ENCODE measurements around the gene SPTB.

Gene SPTB

GRCh38 chr14:64727551-64728071 lies 152.1 kb downstream of the SPTB start:
- no peaks in the 10 kb centered on the region for H4K20me1 ChIP-seq (ENCODE audit: control insufficient read depth, insufficient read depth, low read depth, low read length)
- no peaks in the 10 kb centered on the region for H3K36me3 ChIP-seq (ENCODE audit: control insufficient read depth, low read length)
- no peaks in the 10 kb centered on the region for H3K79me2 ChIP-seq (ENCODE audit: control insufficient read depth, low read length)
- H3F3A ChIP-seq (ENCODE audit: control insufficient read depth, insufficient read depth), result no peaks in the 10 kb centered on the region
- H3K4me3 ChIP-seq (ENCODE audit: low read length), result no peak overlapping the region
- no peaks in the 10 kb centered on the region for H3K9me2 ChIP-seq (replicated peaks; ENCODE audit: control insufficient read depth, low read length)
- H3K9me3 ChIP-seq (ENCODE audit: control insufficient read depth, insufficient read depth, low read length), result no peaks in the 10 kb centered on the region
- no peaks in the 10 kb centered on the region for H3K4me1 ChIP-seq (ENCODE audit: control insufficient read depth, low read length)
- TF ChIP-seq, protein P1, sequence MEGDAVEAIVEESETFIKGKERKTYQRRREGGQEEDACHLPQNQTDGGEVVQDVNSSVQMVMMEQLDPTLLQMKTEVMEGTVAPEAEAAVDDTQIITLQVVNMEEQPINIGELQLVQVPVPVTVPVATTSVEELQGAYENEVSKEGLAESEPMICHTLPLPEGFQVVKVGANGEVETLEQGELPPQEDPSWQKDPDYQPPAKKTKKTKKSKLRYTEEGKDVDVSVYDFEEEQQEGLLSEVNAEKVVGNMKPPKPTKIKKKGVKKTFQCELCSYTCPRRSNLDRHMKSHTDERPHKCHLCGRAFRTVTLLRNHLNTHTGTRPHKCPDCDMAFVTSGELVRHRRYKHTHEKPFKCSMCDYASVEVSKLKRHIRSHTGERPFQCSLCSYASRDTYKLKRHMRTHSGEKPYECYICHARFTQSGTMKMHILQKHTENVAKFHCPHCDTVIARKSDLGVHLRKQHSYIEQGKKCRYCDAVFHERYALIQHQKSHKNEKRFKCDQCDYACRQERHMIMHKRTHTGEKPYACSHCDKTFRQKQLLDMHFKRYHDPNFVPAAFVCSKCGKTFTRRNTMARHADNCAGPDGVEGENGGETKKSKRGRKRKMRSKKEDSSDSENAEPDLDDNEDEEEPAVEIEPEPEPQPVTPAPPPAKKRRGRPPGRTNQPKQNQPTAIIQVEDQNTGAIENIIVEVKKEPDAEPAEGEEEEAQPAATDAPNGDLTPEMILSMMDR (IDR thresholded peaks at IDR 0.05; ENCODE audit: low read depth, low read length, poor library complexity, severe bottlenecking), result no peak
- no peak for TF ChIP-seq EZH2phosphoT487 (IDR thresholded peaks at IDR 0.05; ENCODE audit: borderline replicate concordance, low read length)
- no peak overlapping the region for H3K27ac ChIP-seq (ENCODE audit: low read depth, low read length)
- H3K27me3 ChIP-seq (ENCODE audit: control insufficient read depth, low read length), result peaks cover 8% of the 10 kb centered on the region; the same call in 1 of the 2 replicates
- no peak overlapping the region for H3K4me2 ChIP-seq (ENCODE audit: low read length)

- Histone ChIP-seq H3K79me2 (ENCODE audit: control insufficient read depth, low read length) (no peaks in the 10 kb centered on the region), H3K4me2 (ENCODE audit: low read length) (no peak overlapping the region), H3K4me3 (ENCODE audit: low read length) (no peak overlapping the region), H3K4me1 (ENCODE audit: control insufficient read depth, low read length) (no peaks in the 10 kb centered on the region), H4K20me1 (ENCODE audit: control insufficient read depth, insufficient read depth, low read depth, low read length) (no peaks in the 10 kb centered on the region), H3F3A (ENCODE audit: control insufficient read depth, insufficient read depth) (no peaks in the 10 kb centered on the region), H3K27ac (ENCODE audit: low read depth, low read length) (no peak overlapping the region), H3K9me2 (replicated peaks; ENCODE audit: control insufficient read depth, low read length) (no peaks in the 10 kb centered on the region), H3K9me3 (ENCODE audit: control insufficient read depth, insufficient read depth, low read length) (no peaks in the 10 kb centered on the region), H3K27me3 (ENCODE audit: control insufficient read depth, low read length) (peaks cover 8% of the 10 kb centered on the region; the same call in 1 of the 2 replicates), H3K36me3 (ENCODE audit: control insufficient read depth, low read length) (no peaks in the 10 kb centered on the region)
- no peak for TF ChIP-seq EZH2phosphoT487 (IDR thresholded peaks at IDR 0.05; ENCODE audit: borderline replicate concordance, low read length)
- TF ChIP-seq, protein P1 (IDR thresholded peaks at IDR 0.05; ENCODE audit: low read depth, low read length, poor library complexity, severe bottlenecking), result no peak
These were observed 153.2 kb downstream of the SPTB start for GRCh38 chr14:64726585-64726890.

DNA sequence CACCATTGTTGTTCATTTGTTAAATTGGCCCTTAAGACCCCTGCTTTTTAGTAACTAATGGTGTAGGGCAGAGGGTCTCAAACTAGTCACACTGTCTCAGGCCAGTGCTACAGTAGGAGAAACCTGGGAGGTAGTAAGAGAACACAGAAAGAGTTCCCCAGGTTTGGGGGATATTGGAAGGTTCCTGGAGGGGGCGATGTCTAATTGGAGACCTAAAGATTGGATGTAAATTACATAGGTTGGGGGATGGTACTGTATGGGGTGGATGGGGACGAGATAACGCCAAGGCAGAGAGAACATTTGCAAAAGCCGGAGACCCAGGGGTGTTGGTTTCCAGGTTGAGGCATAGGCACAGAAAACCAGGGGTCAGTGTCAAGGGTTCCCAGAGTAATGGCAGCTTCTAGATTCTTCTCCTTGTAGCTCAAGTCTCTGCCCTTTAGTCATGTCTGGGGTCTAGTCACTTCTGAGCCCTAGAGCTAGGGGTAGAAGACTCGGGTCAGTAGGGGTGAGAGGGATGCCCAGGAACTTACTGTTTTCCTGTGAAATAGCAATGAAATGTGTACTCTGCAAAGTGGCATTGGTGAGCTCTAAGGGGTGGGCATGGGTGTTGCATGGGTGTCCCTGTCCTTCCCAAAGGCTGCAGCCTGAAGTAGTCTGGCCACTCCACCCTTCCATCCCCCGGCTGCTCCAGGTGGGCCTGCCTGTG lies 153.7 kb downstream of the SPTB start:
- Histone ChIP-seq H3K36me3 (ENCODE audit: control insufficient read depth, low read length) (no peaks in the 10 kb centered on the region), H3K79me2 (ENCODE audit: control insufficient read depth, low read length) (no peaks in the 10 kb centered on the region), H3K4me2 (ENCODE audit: low read length) (no peak overlapping the region), H4K20me1 (ENCODE audit: control insufficient read depth, insufficient read depth, low read depth, low read length) (no peaks in the 10 kb centered on the region), H3K27me3 (ENCODE audit: control insufficient read depth, low read length) (peaks cover 8% of the 10 kb centered on the region; the same call in 1 of the 2 replicates), H3K9me2 (replicated peaks; ENCODE audit: control insufficient read depth, low read length) (no peaks in the 10 kb centered on the region), H3K4me3 (ENCODE audit: low read length) (no peak overlapping the region), H3K9me3 (ENCODE audit: control insufficient read depth, insufficient read depth, low read length) (no peaks in the 10 kb centered on the region), H3K4me1 (ENCODE audit: control insufficient read depth, low read length) (no peaks in the 10 kb centered on the region), H3F3A (ENCODE audit: control insufficient read depth, insufficient read depth) (no peaks in the 10 kb centered on the region), H3K27ac (ENCODE audit: low read depth, low read length) (no peak overlapping the region)
- no peak for TF ChIP-seq EZH2phosphoT487 (IDR thresholded peaks at IDR 0.05; ENCODE audit: borderline replicate concordance, low read length)
- TF ChIP-seq, protein P1 (IDR thresholded peaks at IDR 0.05; ENCODE audit: low read depth, low read length, poor library complexity, severe bottlenecking), result no peak

Measured in DOHH2 (cell line).